Measurements from ENCODE around the gene FBXL20.

DNA sequence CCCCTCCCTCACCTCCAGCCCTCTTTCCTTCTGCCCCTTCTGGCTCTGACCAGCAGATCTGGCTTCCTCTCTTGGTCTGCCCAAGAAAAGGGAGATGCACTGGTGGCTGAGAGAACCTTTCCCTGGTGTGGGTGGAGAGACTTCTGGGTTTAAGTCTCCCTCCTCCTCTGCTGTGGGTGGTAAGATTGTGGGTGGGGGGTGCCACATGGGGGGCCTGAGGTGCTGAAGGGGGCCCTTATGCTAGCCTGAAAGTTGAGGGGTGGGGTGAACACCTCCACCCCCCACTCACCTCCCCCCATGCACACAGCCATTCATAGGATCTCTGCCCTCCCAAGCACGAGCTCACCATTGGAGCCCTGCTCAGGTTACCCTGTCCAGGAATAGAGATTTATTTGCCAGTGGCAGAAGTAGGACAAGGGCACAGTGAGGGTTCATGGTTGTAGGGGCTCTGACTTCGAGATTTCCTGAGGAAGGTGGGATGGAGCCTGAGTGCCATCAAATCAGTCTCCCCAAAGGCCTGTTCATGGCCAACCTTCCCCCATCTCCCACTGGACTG is 174.0 kb downstream of the FBXL20 start:
- no peak for TF ChIP-seq TAF1 (IDR thresholded peaks at IDR 0.05; ENCODE audit: borderline replicate concordance, insufficient read depth, low read length)
- TF ChIP-seq FOXP2 (optimal IDR thresholded peaks at IDR 0.05; ENCODE audit: borderline replicate concordance, extremely low read depth, extremely low read length, insufficient read depth) = no peak
- no peak for TF ChIP-seq POLR2AphosphoS5 (IDR thresholded peaks at IDR 0.05; ENCODE audit: low read depth, low read length)
- no peak for TF ChIP-seq SIN3A (IDR thresholded peaks at IDR 0.05; ENCODE audit: borderline replicate concordance, insufficient read depth, low read length)

All from PFSK-1 (cell line).